B cell (primary cell): ENCODE data around the gene PPFIA2. TPM values are rescaled to one million over a fixed set of nuclear protein-coding genes. Genes with fewer than 3 reads are reported as not detected.

Experiments
- ATAC-seq: fragments of 200-7000 bp; cut with Tn5 transposase; one replicate; pipeline ENCODE4 v1.10.0; 2021; ENCODE audit warnings: low read depth, mild to moderate bottlenecking, moderate number of reproducible peaks, moderate library complexity
- CTCF ChIA-PET: fragments of 350-600 bp; sonication (Branson Sonifier 250); formaldehyde crosslinking; loops from one replicate; lab custom pipeline; 2021; ENCODE audit warnings: antibody characterized with exemption, inconsistent platforms; lab: Charles Lee
- POLR2A ChIA-PET: fragments of 350-600 bp; sonication (Branson Sonifier 250); formaldehyde crosslinking; loops from one replicate; lab custom pipeline; 2021; ENCODE audit warnings: antibody characterized with exemption; lab: Charles Lee
- DNase-seq: peaks from one replicate; pipeline ENCODE4 v3.0.0; 2013
- H2AFZ ChIP-seq: 2 replicates; pipeline ENCODE4 v1.6.1; 2012; ENCODE audit warnings: mild to moderate bottlenecking, low read depth, low read length; ENCODE audit not compliant: insufficient read depth, poor library complexity, severe bottlenecking
- H3K27ac ChIP-seq, 2 donors: 1 replicate in 1 of 2; 2 replicates in 1 of 2; pipeline ENCODE4 v1.5.1; 2012 to 2013; ENCODE audit warnings: low read length in 2 of 2, mild to moderate bottlenecking in 2 of 2, moderate library complexity in 1 of 2
- H3K27me3 ChIP-seq, 4 experiments: fragments of 200-600 bp in 1 of 4; sonication (generic) in 1 of 4; replicated peaks in 1 of 4; 1 replicate in 2 of 4; 2 replicates in 2 of 4; pipeline versions ENCODE4 v1.6.1 to v1.7.0; 2013 to 2016; ENCODE audit warnings: low read length in 3 of 4, mild to moderate bottlenecking in 2 of 4, mixed read lengths in 1 of 4, moderate library complexity in 1 of 4; ENCODE audit not compliant: insufficient read depth in 4 of 4, control insufficient read depth in 3 of 4; ENCODE audit errors: control extremely low read depth in 1 of 4
- H3K36me3 ChIP-seq, 2 experiments: replicated peaks in 1 of 2; 1 replicate in 1 of 2; 2 replicates in 1 of 2; pipeline versions ENCODE4 v1.6.1 to v1.7.1; 2013; ENCODE audit warnings: low read length in 1 of 2; ENCODE audit not compliant: insufficient read depth in 2 of 2, control insufficient read depth in 1 of 2; ENCODE audit errors: control extremely low read depth in 1 of 2, extremely low read depth in 1 of 2
- H3K4me1 ChIP-seq, 2 donors: fragments of 200-600 bp in 1 of 2; sonication (generic) in 1 of 2; 1 replicate in 1 of 2; 2 replicates in 1 of 2; pipeline versions ENCODE4 v1.5.1 to v1.6.1; 2013 to 2017; ENCODE audit warnings: low read length in 2 of 2; ENCODE audit not compliant: control insufficient read depth in 2 of 2, insufficient read depth in 2 of 2
- H3K4me2 ChIP-seq: replicated peaks from 2 replicates; pipeline ENCODE3; 2012; ENCODE audit warnings: mild to moderate bottlenecking, low read depth, low read length; ENCODE audit not compliant: poor library complexity, severe bottlenecking
- H3K4me3 ChIP-seq, 5 experiments: fragments of 200-600 bp in 1 of 5; sonication (generic) in 1 of 5; 1 replicate in 3 of 5; 2 replicates in 2 of 5; pipeline versions ENCODE4 v1.5.1 to v1.7.0; 2011 to 2016; ENCODE audit warnings: low read length in 4 of 5, mild to moderate bottlenecking in 4 of 5, low read depth in 2 of 5, control low read depth in 1 of 5, moderate library complexity in 1 of 5; ENCODE audit not compliant: insufficient read depth in 1 of 5; ENCODE audit errors: control extremely low read depth in 1 of 5, extremely low read depth in 1 of 5
- H3K79me2 ChIP-seq: fragments of 200-600 bp; sonication (generic); one replicate; pipeline ENCODE4 v1.6.0; 2016; ENCODE audit warnings: low read length; ENCODE audit not compliant: control insufficient read depth, insufficient read depth
- H3K9ac ChIP-seq: fragments of 200-600 bp; sonication (generic); 2 replicates; pipeline ENCODE4 v1.6.1; 2017; ENCODE audit warnings: mild to moderate bottlenecking, low read length, moderate library complexity
- H3K9me3 ChIP-seq, 3 donors: one replicate each; pipeline versions ENCODE4 v1.6.1 to v1.7.1; 2013; ENCODE audit warnings: low read length in 2 of 3; ENCODE audit not compliant: control insufficient read depth in 2 of 3, insufficient read depth in 1 of 3; ENCODE audit errors: control extremely low read depth in 1 of 3
- H4K20me1 ChIP-seq: 2 replicates; pipeline ENCODE4 v1.6.0; 2012; ENCODE audit warnings: mild to moderate bottlenecking, low read length; ENCODE audit not compliant: insufficient read depth, control insufficient read depth, poor library complexity, severe bottlenecking
- H3K27ac Mint-ChIP-seq: one replicate; pipeline ENCODE4 v1.8.0; 2021; ENCODE audit warnings: mixed read lengths
- H3K27me3 Mint-ChIP-seq: one replicate; pipeline ENCODE4 v1.8.0; 2021; ENCODE audit warnings: mixed read lengths
- H3K4me1 Mint-ChIP-seq: one replicate; pipeline ENCODE4 v1.8.0; 2021; ENCODE audit warnings: mixed read lengths
- H3K4me3 Mint-ChIP-seq: one replicate; pipeline ENCODE4 v1.8.0; 2021; ENCODE audit warnings: mixed read lengths
- H3K9me3 Mint-ChIP-seq: one replicate; pipeline ENCODE4 v1.8.0; 2022; ENCODE audit warnings: mixed read lengths; ENCODE audit not compliant: insufficient read depth
- CTCF ChIP-seq: fragments of 200-600 bp; IDR thresholded peaks from one replicate; pipeline ENCODE4 v1.8.0; 2022; ENCODE audit warnings: antibody characterized with exemption, mild to moderate bottlenecking
- EZH2 ChIP-seq: IDR thresholded peaks from 2 replicates; pipeline ENCODE4 v1.6.1; 2012; ENCODE audit warnings: borderline replicate concordance, low read depth, mild to moderate bottlenecking, moderate library complexity, low read length; ENCODE audit not compliant: insufficient read depth, poor library complexity, severe bottlenecking
- WGBS: methylation state at CpG from one replicate; pipeline ENCODE4 v1.1.5; 2013; ENCODE audit warnings: missing lambda C conversion rate; ENCODE audit not compliant: insufficient coverage; 5-methylcytosine and 5-hydroxymethylcytosine counted together
- intact Hi-C: fragments of 100-400 bp; cut with micrococcal nuclease; formaldehyde crosslinking; loops from one replicate; pipeline ENCODE4 v1.10.0; 2022
- polyA plus RNA-seq: library from polyadenylated mRNA; depleted of rRNA; stranded (reverse); fragments of >200 nt; gene quantifications from 2 replicates; pipeline ENCODE4 v1.2.3, GENCODE V29; 2012
- total RNA-seq, 2 donors: library from RNA; stranded (reverse); fragments of 120-200 nt in 1 of 2; gene quantifications; 1 replicate in 1 of 2; 2 replicates in 1 of 2; pipeline versions ENCODE4 v1.2.3 to v1.2.4, GENCODE V29; 2013 to 2022

Gene PPFIA2
- total and polyA plus RNA-seq, 2 donors (not counting 1 experiment from before 2014, with no cell fraction given), result not detected

GRCh38 chr12:81325086-81325485 is 434.1 kb downstream of the PPFIA2 start:
- no peaks in the 10 kb centered on the region for H3K79me2 ChIP-seq

GRCh38 chr12:81314903-81315531 is 444.1 kb downstream of the PPFIA2 start:
- Histone ChIP-seq H3K4me2 (no peak overlapping the region), H4K20me1 (no peaks in the 10 kb centered on the region), H3K36me3 (no peaks in the 10 kb centered on the region), H3K9ac (no peak overlapping the region), H3K27ac (no peak overlapping the region), H3K4me3 (no peak overlapping the region), H3K4me1 (no peaks in the 10 kb centered on the region), H2AFZ (no peak overlapping the region), H3K9me3 (no peaks in the 10 kb centered on the region), H3K27me3 (no peaks in the 10 kb centered on the region), H3K79me2 (no peaks in the 10 kb centered on the region)
- ChIA-PET CTCF (no interaction called here), POLR2A (no interaction called here)
- ATAC-seq (no peak), DNase-seq (no peak)
- H3K4me3 Mint-ChIP-seq, result no peak overlapping the region
- peaks cover 2% of the 10 kb centered on the region for H3K9me3 Mint-ChIP-seq
- 65% methylated on average over 2 of the region's 2 CpGs for WGBS
- intact Hi-C loops, result no loop called here
- no peaks in the 10 kb centered on the region for H3K4me1 Mint-ChIP-seq
- TF ChIP-seq EZH2 (no peak), CTCF (no peak)
- no peaks in the 10 kb centered on the region for H3K27me3 Mint-ChIP-seq
- H3K27ac Mint-ChIP-seq, result no peak overlapping the region

More at GRCh38 chr12:81325086-81325485, 434.1 kb downstream of the PPFIA2 start:
- Mint-ChIP-seq H3K4me1 (no peaks in the 10 kb centered on the region), H3K4me3 (no peak overlapping the region), H3K9me3 (no peaks in the 10 kb centered on the region), H3K27me3 (no peaks in the 10 kb centered on the region), H3K27ac (no peak overlapping the region)
- no peaks in the 10 kb centered on the region for H3K27me3 ChIP-seq
- H3K9me3 ChIP-seq, result peaks cover 0 to 7% (median 0%) of the 10 kb centered on the region in 3 donors
- DNase-seq, result no peak
- no peak overlapping the region for H3K4me3 ChIP-seq
- H3K36me3 ChIP-seq, result no peaks in the 10 kb centered on the region
- TF ChIP-seq EZH2 (no peak), CTCF (no peak)
- H3K4me1 ChIP-seq, result no peaks in the 10 kb centered on the region
- ChIA-PET CTCF (no interaction called here), POLR2A (no interaction called here)
- ATAC-seq, result no peak
- H4K20me1 ChIP-seq, result no peaks in the 10 kb centered on the region
- no peak overlapping the region for H3K4me2 ChIP-seq
- no peak overlapping the region for H3K9ac ChIP-seq
- intact Hi-C loops, result no loop called here
- H3K27ac ChIP-seq, result no peak overlapping the region
- H2AFZ ChIP-seq, result no peak overlapping the region
